Choroid plexus epithelial cell (primary cell): ENCODE measurements around the gene DDX51.

ENCODE experiments used
- DNase-seq: peaks from one replicate; pipeline ENCODE4 v3.0.0-alpha.2; 2010; ENCODE audit warnings: low read depth
- H3K4me3 ChIP-seq: 2 replicates; pipeline ENCODE4 v1.5.1; 2011; ENCODE audit warnings: low read depth, mild to moderate bottlenecking, control low read depth, low read length, moderate library complexity
- TF ChIP-seq, protein P1 (sequence below): conservative IDR thresholded peaks from 2 replicates; pipeline ENCODE4 v1.5.1; 2011; ENCODE audit warnings: low read depth, mild to moderate bottlenecking, control low read depth, inconsistent platforms, low read length, moderate library complexity

DDX51 gene

DNA sequence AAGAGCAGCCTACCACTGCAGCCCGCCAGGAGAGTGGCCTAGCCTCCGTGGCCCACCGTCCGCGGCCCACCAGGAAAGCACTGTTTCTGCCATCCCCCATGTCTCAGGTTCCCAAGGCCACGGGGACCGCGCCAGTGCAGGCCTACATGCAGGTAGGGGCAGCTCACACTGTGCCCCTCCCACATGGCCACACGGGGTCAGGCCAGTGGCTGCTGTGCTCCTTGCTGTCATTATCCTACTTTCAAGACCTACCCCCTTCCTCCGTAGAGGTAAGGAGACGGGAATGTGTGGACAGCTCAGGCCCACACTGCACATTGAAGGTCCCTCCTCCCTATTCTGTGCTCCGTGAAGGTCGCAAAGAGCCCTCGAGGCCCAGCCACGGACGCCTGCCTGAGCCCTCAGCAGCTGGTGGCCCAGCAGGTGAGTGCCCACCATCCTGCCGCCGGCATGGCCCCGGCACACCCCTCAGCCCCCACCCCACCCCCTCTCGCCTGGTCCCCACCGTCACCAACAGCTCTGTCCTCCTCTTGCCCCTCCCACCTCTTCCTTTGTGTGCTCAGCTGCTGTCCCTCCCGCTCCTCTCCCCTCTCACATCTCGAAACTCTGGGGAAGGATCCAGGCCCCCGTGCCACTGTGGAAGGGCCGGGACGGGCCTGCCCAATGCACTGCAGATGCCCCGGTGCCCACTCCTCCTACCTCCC, 10.0 kb downstream of the DDX51 start:
- TF ChIP-seq, protein P1, sequence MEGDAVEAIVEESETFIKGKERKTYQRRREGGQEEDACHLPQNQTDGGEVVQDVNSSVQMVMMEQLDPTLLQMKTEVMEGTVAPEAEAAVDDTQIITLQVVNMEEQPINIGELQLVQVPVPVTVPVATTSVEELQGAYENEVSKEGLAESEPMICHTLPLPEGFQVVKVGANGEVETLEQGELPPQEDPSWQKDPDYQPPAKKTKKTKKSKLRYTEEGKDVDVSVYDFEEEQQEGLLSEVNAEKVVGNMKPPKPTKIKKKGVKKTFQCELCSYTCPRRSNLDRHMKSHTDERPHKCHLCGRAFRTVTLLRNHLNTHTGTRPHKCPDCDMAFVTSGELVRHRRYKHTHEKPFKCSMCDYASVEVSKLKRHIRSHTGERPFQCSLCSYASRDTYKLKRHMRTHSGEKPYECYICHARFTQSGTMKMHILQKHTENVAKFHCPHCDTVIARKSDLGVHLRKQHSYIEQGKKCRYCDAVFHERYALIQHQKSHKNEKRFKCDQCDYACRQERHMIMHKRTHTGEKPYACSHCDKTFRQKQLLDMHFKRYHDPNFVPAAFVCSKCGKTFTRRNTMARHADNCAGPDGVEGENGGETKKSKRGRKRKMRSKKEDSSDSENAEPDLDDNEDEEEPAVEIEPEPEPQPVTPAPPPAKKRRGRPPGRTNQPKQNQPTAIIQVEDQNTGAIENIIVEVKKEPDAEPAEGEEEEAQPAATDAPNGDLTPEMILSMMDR: no peak
- DNase-seq: no peak
- no peak overlapping the region for H3K4me3 ChIP-seq

DNA sequence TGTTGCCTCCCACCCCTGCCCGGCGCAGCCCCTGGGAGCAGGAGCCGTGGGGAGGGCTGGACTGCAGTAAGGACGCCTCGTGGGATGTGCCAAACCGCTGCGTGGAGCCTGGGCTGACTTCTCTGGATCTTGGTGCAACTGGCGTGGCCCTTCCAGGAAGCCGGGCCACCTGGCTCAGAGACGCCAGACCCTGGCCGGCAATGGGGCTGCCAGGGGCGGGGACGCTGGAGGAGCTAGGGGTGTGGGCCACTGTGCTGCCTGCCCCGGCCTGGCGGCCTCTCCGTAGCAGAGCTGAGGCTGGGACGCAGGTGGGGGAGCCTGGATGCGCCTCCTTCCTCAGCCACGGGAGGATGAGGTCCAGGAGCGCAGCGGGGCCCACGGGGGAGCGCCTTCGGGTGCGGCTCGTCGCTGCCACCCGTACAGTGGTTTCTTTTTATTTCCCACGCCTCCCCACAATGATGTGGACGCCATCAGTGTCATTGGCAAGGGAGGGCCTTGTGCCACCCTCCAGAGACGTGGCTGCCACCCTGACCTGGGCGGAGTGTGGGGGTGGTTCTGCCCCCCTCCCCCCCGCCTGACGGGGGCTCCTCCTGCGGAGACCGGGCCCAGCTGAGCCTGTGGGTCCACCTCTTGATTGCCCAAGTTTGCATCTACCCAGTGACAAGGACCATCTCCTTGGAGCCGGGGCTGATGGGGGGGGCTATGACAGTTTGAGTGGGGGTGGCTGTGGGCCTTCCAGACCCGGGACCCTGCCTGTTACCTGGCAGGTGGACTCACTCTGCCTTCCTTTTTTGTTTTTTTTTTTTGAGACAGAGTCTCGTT, 11.3 kb downstream of the DDX51 start:
- TF ChIP-seq, protein P1: no peak
- no peak overlapping the region for H3K4me3 ChIP-seq
- no peak for DNase-seq

DNA sequence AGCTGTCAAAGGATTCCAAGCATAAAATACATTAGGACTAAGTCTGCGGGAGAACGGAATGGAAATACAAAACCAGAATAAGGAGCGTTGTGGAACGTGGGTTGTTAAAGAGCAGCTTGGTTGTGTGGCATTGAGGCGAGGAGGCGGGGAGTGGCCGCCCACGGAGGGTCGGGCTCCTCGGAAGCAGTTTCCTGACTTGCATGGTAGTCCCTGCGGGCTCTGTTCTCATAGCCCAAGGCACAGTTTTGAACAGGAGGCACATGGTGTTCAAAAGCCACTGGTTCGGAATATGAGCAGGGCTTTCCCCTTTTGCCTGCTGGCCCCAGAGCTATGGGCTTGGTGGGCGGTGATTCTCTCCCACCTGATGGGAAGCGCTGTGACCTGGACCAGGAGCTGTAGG, 12.2 kb downstream of the DDX51 start:
- DNase-seq: no peak
- H3K4me3 ChIP-seq: no peak overlapping the region
- TF ChIP-seq, protein P1: no peak

DNA sequence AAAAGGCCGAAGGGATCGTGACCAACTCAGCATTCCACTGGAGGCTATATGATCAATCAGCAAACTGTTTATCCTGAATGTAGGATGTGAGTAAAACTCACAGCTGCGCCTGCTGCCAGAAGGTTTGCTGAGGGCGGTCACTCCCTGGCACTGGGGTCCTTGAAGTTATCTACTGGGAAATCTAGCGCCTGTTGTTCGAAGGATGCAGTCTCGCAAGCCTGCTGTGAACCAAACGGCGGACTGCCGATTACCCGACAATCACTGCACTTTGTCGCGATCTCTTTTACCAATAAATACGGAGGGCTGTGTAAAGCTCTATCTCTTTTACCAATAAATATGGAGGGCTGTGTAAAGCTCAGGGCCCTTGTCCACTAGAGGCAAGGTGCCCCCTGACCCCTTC, 12.9 kb downstream of the DDX51 start:
- TF ChIP-seq, protein P1: no peak
- H3K4me3 ChIP-seq: no peak overlapping the region
- no peak for DNase-seq

DNA sequence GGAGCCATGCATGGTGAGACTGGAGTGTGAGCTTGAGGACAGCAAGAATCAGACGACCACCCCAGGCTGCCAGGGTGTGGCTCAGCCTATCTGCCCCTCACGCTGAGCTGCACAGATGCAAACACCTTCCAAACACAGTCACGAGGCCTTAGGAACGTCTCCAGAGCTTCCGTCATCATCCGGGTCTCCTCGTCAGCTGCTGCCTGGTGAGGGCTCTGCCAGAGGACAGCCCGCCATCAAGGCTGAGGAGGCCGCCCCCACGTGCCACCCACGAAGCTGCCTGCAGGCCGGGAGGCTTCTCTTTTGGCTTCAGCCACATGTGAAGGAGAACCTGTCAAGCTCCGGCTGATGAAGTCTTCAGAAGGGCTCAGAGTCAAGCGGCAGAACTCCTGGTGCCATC, 13.4 kb downstream of the DDX51 start:
- TF ChIP-seq, protein P1: no peak
- no peak for DNase-seq
- H3K4me3 ChIP-seq: no peak overlapping the region

DNA sequence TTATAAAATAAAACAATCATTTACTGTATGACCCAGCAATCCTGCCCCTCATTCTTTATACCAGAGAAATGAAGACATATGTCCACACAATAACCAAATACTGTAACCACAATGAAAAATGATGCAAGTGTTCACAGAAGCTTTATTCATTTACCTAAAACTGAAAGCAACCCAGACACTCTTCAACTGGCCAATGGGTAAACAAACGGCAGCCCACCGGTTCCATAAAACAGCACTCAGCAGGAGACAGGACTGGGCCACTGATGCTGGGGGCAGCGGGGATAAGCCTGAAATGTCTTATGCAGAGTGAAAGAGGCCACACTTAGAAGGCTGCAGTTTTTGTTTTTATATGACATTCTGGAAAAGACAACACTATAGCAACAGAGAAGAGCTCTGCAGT, 15.1 kb downstream of the DDX51 start:
- no peak for DNase-seq
- TF ChIP-seq, protein P1: no peak
- H3K4me3 ChIP-seq: no peak overlapping the region
